ENCODE results near the gene CTDSP2. TPM values are rescaled to one million over a fixed set of nuclear protein-coding genes. Genes with fewer than 3 reads are reported as not detected.
A peak's percentile ranks its signal among the peaks of the same experiment; 100 is the strongest.
"Not testable (repeated sequence)": the region's sequence is repeated elsewhere in the genome, so short reads cannot be mapped to it uniquely, and the experiment has no call there.

The CTDSP2 gene
- polyA plus RNA-seq, 12 donors: 178 to 219 (median 201) TPM; not detected in 1

GRCh38 chr12:57836442-57837375, 9.8 kb downstream of the CTDSP2 start:
- peak; percentile 94 for DNase-seq

- DNase-seq: no peak
Observed at GRCh38 chr12:57835366-57836288, 10.9 kb downstream of the CTDSP2 start.

- no peak for DNase-seq
Observed at GRCh38 chr12:57834086-57834876, 12.2 kb downstream of the CTDSP2 start.

- no peak for DNase-seq
Observed at GRCh38 chr12:57833672-57834071, 12.9 kb downstream of the CTDSP2 start.

- no peak for DNase-seq
Observed at GRCh38 chr12:57832966-57833365, 13.6 kb downstream of the CTDSP2 start.

GRCh38 chr12:57830393-57830792, 16.1 kb downstream of the CTDSP2 start:
- DNase-seq: no peak

GRCh38 chr12:57829025-57829777, 17.3 kb downstream of the CTDSP2 start:
- DNase-seq: no peak

- DNase-seq: no peak
Observed at GRCh38 chr12:57826966-57827365, 19.6 kb downstream of the CTDSP2 start.

GRCh38 chr12:57826400-57826799, 20.1 kb downstream of the CTDSP2 start:
- DNase-seq: no peak

GRCh38 chr12:57825451-57825850, 21.1 kb downstream of the CTDSP2 start:
- no peak for DNase-seq

- no peak for DNase-seq
Observed at GRCh38 chr12:57823908-57824640, 22.5 kb downstream of the CTDSP2 start.

- DNase-seq: no peak
Observed at GRCh38 chr12:57823131-57823907, 23.2 kb downstream of the CTDSP2 start.

- DNase-seq: no peak
Observed at GRCh38 chr12:57822392-57823130, 24.0 kb downstream of the CTDSP2 start.

- no peak for DNase-seq
Observed at GRCh38 chr12:57821474-57822214, 24.9 kb downstream of the CTDSP2 start.

GRCh38 chr12:57821015-57821414, 25.5 kb downstream of the CTDSP2 start:
- not testable (repeated sequence) for DNase-seq

- DNase-seq: not testable (repeated sequence)
Observed at GRCh38 chr12:57820119-57820518, 26.4 kb downstream of the CTDSP2 start.

- not testable (repeated sequence) for DNase-seq
Observed at GRCh38 chr12:57817990-57818331, 28.6 kb downstream of the CTDSP2 start.
